ENCODE data around the gene DPP6. TPM values are rescaled to one million over a fixed set of nuclear protein-coding genes. Genes with fewer than 3 reads are reported as not detected.

DPP6 gene
- total RNA-seq, 3 donors from 2014 or later, result 0.59 to 0.98 TPM; not detected in 1

GRCh38 chr7:154364170-154364569 is 312.0 kb downstream of the DPP6 start:
- intact Hi-C loops (cut with DNase I; ENCODE audit: low total_unique reads), result no loop called here
- no peak overlapping the region for H3K27ac ChIP-seq
- no peaks in the 10 kb centered on the region for H3K36me3 ChIP-seq
- DNase-seq (ENCODE audit: low spot score in 2 of 2), result no peak
- H3K9me3 ChIP-seq, result no peaks in the 10 kb centered on the region
- TF ChIP-seq POLR2A (IDR thresholded peaks at IDR 0.05), result no peak
- TF ChIP-seq CTCF (IDR thresholded peaks at IDR 0.05), result no peak
- TF ChIP-seq POLR2AphosphoS5 (IDR thresholded peaks at IDR 0.05), result no peak
- no peaks in the 10 kb centered on the region for H3K27me3 ChIP-seq
- no peak overlapping the region for H3K4me3 ChIP-seq
- H3K4me1 ChIP-seq, result no peaks in the 10 kb centered on the region

DNA sequence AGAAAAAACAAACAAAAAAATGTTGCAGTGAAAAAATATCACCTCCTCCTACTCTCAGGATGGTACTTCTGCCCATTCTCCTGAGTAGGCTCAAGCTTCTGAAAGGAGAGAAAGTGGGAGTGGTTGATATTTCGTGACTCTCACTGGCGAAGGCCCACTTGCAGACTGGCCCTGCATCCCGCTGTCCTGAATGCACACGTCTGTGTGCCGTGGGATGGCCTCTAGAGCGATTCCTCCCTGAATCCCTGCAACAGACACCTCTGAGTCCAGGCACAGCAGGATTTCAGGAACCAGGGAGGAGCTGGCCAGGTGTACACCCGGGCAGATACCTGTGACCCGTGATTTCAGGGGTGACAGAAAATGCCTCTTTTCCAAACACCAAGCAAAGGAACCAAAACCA is 319.2 kb downstream of the DPP6 start:
- Histone ChIP-seq H3K36me3 (no peaks in the 10 kb centered on the region), H3K4me3 (no peak overlapping the region), H3K27ac (no peak overlapping the region), H3K9me3 (no peaks in the 10 kb centered on the region), H3K27me3 (no peaks in the 10 kb centered on the region), H3K4me1 (no peaks in the 10 kb centered on the region)
- intact Hi-C loops (cut with DNase I; ENCODE audit: low total_unique reads), result no loop called here
- TF ChIP-seq CTCF (IDR thresholded peaks at IDR 0.05), result no peak
- no peak for TF ChIP-seq POLR2A (IDR thresholded peaks at IDR 0.05)
- TF ChIP-seq POLR2AphosphoS5 (IDR thresholded peaks at IDR 0.05), result no peak
- DNase-seq (ENCODE audit: low spot score in 2 of 2), result no peak

GRCh38 chr7:154372011-154372601 is 319.9 kb downstream of the DPP6 start:
- no peaks in the 10 kb centered on the region for H3K9me3 ChIP-seq
- intact Hi-C loops (cut with DNase I; ENCODE audit: low total_unique reads), result no loop called here

DNA sequence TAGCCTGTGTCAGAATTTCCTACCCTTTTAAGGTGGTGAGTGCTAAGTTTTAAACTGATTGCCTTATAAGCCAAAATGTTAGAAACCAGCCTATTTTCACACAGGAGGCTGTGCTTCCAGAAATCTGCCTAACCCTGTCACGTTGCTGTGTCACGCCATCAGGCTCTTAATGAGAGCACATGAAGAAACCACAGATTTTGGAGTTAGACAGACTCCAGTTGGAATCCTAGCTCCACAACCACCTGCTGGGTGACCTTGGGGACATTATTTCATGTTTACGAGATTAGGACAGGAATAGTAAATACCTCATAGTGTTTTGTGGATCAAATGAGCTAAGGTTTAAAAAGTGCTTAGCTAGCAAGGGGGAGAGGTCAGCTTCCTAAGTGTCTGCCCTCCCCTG is 321.8 kb downstream of the DPP6 start:
- Histone ChIP-seq H3K27ac (no peak overlapping the region), H3K27me3 (no peaks in the 10 kb centered on the region), H3K9me3 (no peaks in the 10 kb centered on the region), H3K36me3 (no peaks in the 10 kb centered on the region), H3K4me1 (no peaks in the 10 kb centered on the region), H3K4me3 (no peak overlapping the region)
- no peak for DNase-seq (ENCODE audit: low spot score in 2 of 2)
- no peak for TF ChIP-seq POLR2AphosphoS5 (IDR thresholded peaks at IDR 0.05)
- TF ChIP-seq CTCF (IDR thresholded peaks at IDR 0.05), result no peak
- no peak for TF ChIP-seq POLR2A (IDR thresholded peaks at IDR 0.05)
- intact Hi-C loops (cut with DNase I; ENCODE audit: low total_unique reads), result no loop called here

More at GRCh38 chr7:154372011-154372601, 319.9 kb downstream of the DPP6 start:
- Histone ChIP-seq H3K36me3 (no peaks in the 10 kb centered on the region), H3K27me3 (no peaks in the 10 kb centered on the region), H3K4me1 (no peaks in the 10 kb centered on the region), H3K27ac (no peak overlapping the region), H3K4me3 (no peak overlapping the region)
- DNase-seq (ENCODE audit: low spot score in 2 of 2), result no peak
- TF ChIP-seq CTCF (IDR thresholded peaks at IDR 0.05) (no peak), POLR2AphosphoS5 (IDR thresholded peaks at IDR 0.05) (no peak), POLR2A (IDR thresholded peaks at IDR 0.05) (no peak)

- H3K9me3 ChIP-seq, result no peaks in the 10 kb centered on the region
- DNase-seq (ENCODE audit: low spot score in 2 of 2), result no peak
- no peak overlapping the region for H3K27ac ChIP-seq
- intact Hi-C loops (cut with DNase I; ENCODE audit: low total_unique reads), result no loop called here
- TF ChIP-seq CTCF (IDR thresholded peaks at IDR 0.05), result no peak
- no peak for TF ChIP-seq POLR2AphosphoS5 (IDR thresholded peaks at IDR 0.05)
- no peak for TF ChIP-seq POLR2A (IDR thresholded peaks at IDR 0.05)
- H3K4me1 ChIP-seq, result no peaks in the 10 kb centered on the region
- H3K36me3 ChIP-seq, result no peaks in the 10 kb centered on the region
- H3K27me3 ChIP-seq, result no peaks in the 10 kb centered on the region
- no peak overlapping the region for H3K4me3 ChIP-seq
Measured at GRCh38 chr7:154375956-154376355, 323.8 kb downstream of the DPP6 start.
